IMR-90 (cell line): ENCODE results near the gene FRMD6.

ENCODE experiments used
- FOS ChIP-seq: fragments of 150-350 bp; IDR thresholded peaks from 2 replicates; pipeline ENCODE4 v1.6.1; 2016; ENCODE audit warnings: low read depth, low read length
- MAFK ChIP-seq: IDR thresholded peaks from 2 replicates; pipeline ENCODE4 v1.6.1; 2012; ENCODE audit warnings: low read depth, low read length, improper control_type of control experiment
- POLR2A ChIP-seq: IDR thresholded peaks from 2 replicates; pipeline ENCODE4 v1.6.1; 2012; ENCODE audit warnings: mild to moderate bottlenecking, low read depth, low read length
- RCOR1 ChIP-seq: IDR thresholded peaks from 2 replicates; pipeline ENCODE4 v1.6.1; 2012; ENCODE audit warnings: mild to moderate bottlenecking, low read length, improper control_type of control experiment; ENCODE audit not compliant: insufficient replicate concordance
- SMC3 ChIP-seq: fragments of 150-350 bp; IDR thresholded peaks from 2 replicates; pipeline ENCODE4 v1.6.1; 2016; ENCODE audit warnings: low read depth, mild to moderate bottlenecking, antibody characterized with exemption, low read length, moderate library complexity
- TF ChIP-seq, protein P1 (sequence below): conservative IDR thresholded peaks from 2 replicates; pipeline ENCODE4 v1.5.1; 2012; ENCODE audit warnings: mild to moderate bottlenecking, low read depth, low read length, improper control_type of control experiment
- TF ChIP-seq, protein P2 (sequence below): fragments of 150-350 bp; IDR thresholded peaks from 2 replicates; pipeline ENCODE4 v1.6.1; 2017; ENCODE audit warnings: mild to moderate bottlenecking, antibody characterized with exemption, low read length, low read depth

DNA sequence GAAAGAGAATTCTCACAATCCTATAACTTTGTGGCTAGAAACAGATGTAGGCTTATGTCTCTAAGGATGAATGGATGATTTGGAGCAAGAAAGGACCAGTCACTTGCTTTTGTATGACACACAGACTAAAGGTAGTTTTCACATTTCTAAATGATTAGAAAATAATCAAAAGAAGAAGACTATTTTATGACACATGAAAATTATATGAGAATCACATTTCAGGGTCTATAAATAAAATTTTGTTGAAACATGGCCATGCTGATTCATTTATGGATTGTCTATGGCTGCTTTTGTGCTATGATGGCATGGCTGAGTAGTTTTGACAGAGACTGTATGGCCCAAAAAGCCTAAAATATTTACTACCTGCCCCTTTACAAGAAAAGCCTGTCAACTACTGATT lies 49.4 kb upstream of the FRMD6 start:
- TF ChIP-seq, protein P1, sequence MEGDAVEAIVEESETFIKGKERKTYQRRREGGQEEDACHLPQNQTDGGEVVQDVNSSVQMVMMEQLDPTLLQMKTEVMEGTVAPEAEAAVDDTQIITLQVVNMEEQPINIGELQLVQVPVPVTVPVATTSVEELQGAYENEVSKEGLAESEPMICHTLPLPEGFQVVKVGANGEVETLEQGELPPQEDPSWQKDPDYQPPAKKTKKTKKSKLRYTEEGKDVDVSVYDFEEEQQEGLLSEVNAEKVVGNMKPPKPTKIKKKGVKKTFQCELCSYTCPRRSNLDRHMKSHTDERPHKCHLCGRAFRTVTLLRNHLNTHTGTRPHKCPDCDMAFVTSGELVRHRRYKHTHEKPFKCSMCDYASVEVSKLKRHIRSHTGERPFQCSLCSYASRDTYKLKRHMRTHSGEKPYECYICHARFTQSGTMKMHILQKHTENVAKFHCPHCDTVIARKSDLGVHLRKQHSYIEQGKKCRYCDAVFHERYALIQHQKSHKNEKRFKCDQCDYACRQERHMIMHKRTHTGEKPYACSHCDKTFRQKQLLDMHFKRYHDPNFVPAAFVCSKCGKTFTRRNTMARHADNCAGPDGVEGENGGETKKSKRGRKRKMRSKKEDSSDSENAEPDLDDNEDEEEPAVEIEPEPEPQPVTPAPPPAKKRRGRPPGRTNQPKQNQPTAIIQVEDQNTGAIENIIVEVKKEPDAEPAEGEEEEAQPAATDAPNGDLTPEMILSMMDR, result no peak
- TF ChIP-seq POLR2A (no peak), FOS (no peak), MAFK (no peak), RCOR1 (no peak), SMC3 (no peak)
- TF ChIP-seq, protein P2, sequence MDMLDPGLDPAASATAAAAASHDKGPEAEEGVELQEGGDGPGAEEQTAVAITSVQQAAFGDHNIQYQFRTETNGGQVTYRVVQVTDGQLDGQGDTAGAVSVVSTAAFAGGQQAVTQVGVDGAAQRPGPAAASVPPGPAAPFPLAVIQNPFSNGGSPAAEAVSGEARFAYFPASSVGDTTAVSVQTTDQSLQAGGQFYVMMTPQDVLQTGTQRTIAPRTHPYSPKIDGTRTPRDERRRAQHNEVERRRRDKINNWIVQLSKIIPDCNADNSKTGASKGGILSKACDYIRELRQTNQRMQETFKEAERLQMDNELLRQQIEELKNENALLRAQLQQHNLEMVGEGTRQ, result no peak
